PFSK-1 (cell line): ENCODE data around the gene ATP10A.

Source experiments
- FOXP2 ChIP-seq: optimal IDR thresholded peaks from 2 replicates; pipeline ENCODE3; 2011; ENCODE audit warnings: borderline replicate concordance, control low read depth, inconsistent platforms; ENCODE audit not compliant: insufficient read depth; ENCODE audit errors: extremely low read length, extremely low read depth
- POLR2AphosphoS5 ChIP-seq: IDR thresholded peaks from 2 replicates; pipeline ENCODE4 v1.6.1; 2012; ENCODE audit warnings: low read depth, mild to moderate bottlenecking, control low read depth, low read length, moderate library complexity
- SIN3A ChIP-seq: IDR thresholded peaks from 2 replicates; pipeline ENCODE4 v1.6.1; 2012; ENCODE audit warnings: mild to moderate bottlenecking, low read length, moderate library complexity, borderline replicate concordance; ENCODE audit not compliant: insufficient read depth
- TAF1 ChIP-seq: IDR thresholded peaks from 2 replicates; pipeline ENCODE4 v1.6.1; 2012; ENCODE audit warnings: low read length, control low read depth, borderline replicate concordance; ENCODE audit not compliant: insufficient read depth
- TF ChIP-seq, protein P1 (sequence below), 2 experiments: IDR thresholded peaks; 2 replicates each; pipeline versions ENCODE4 v1.6.1 to v1.8.0; 2011 to 2012; ENCODE audit warnings: low read depth in 2 of 2, low read length in 2 of 2, control low read depth in 1 of 2, inconsistent platforms in 1 of 2, mild to moderate bottlenecking in 1 of 2, moderate library complexity in 1 of 2; ENCODE audit not compliant: insufficient read depth in 1 of 2

ATP10A gene

DNA sequence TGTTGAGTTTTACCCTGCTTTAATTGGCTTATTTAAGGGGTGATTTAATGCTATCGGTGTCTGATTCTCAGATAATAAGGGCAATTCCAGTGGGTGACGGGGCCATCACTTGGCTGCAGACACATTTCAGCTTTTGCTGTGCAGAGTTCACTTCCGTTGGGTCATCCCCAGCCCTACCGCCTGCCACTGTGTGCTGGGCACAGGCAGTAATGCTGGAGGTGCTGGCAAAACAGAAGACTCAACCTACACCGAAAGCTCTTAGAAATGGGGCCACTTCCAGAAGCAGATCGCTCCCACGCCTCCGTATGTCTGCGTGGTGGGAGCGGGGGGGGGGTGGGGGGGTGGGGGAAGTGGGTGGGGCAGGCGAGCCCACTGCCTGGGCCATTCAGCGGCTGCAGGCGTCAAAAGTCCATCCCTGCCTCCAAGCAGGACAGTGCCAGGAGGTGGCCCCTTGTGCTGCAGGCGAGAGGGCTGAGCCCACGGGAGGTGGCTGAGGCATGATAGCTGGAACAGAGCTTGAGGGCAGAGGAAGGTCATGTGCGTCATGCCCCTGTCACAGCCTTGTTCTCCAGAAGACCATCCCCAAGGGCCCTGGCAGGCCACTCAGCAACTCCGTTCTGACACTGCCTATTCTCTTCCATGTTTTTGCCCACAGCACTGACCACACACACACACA, 128.3 kb downstream of the ATP10A start:
- TF ChIP-seq TAF1 = no peak
- no peak for TF ChIP-seq POLR2AphosphoS5
- TF ChIP-seq FOXP2 = no peak
- no peak for TF ChIP-seq SIN3A
- TF ChIP-seq, protein P1, sequence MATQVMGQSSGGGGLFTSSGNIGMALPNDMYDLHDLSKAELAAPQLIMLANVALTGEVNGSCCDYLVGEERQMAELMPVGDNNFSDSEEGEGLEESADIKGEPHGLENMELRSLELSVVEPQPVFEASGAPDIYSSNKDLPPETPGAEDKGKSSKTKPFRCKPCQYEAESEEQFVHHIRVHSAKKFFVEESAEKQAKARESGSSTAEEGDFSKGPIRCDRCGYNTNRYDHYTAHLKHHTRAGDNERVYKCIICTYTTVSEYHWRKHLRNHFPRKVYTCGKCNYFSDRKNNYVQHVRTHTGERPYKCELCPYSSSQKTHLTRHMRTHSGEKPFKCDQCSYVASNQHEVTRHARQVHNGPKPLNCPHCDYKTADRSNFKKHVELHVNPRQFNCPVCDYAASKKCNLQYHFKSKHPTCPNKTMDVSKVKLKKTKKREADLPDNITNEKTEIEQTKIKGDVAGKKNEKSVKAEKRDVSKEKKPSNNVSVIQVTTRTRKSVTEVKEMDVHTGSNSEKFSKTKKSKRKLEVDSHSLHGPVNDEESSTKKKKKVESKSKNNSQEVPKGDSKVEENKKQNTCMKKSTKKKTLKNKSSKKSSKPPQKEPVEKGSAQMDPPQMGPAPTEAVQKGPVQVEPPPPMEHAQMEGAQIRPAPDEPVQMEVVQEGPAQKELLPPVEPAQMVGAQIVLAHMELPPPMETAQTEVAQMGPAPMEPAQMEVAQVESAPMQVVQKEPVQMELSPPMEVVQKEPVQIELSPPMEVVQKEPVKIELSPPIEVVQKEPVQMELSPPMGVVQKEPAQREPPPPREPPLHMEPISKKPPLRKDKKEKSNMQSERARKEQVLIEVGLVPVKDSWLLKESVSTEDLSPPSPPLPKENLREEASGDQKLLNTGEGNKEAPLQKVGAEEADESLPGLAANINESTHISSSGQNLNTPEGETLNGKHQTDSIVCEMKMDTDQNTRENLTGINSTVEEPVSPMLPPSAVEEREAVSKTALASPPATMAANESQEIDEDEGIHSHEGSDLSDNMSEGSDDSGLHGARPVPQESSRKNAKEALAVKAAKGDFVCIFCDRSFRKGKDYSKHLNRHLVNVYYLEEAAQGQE (IDR thresholded peaks at IDR 0.05; ENCODE audit: insufficient read depth in 1 of 2, low read depth in 2 of 2, low read length in 2 of 2) = no peak

- TF ChIP-seq TAF1 = no peak
- TF ChIP-seq SIN3A = no peak
- TF ChIP-seq FOXP2 = no peak
- no peak for TF ChIP-seq POLR2AphosphoS5
- TF ChIP-seq, protein P1 (IDR thresholded peaks at IDR 0.05; ENCODE audit: insufficient read depth in 1 of 2, low read depth in 2 of 2, low read length in 2 of 2) = no peak
Measured at GRCh38 chr15:25733856-25734679, 129.1 kb downstream of the ATP10A start.

DNA sequence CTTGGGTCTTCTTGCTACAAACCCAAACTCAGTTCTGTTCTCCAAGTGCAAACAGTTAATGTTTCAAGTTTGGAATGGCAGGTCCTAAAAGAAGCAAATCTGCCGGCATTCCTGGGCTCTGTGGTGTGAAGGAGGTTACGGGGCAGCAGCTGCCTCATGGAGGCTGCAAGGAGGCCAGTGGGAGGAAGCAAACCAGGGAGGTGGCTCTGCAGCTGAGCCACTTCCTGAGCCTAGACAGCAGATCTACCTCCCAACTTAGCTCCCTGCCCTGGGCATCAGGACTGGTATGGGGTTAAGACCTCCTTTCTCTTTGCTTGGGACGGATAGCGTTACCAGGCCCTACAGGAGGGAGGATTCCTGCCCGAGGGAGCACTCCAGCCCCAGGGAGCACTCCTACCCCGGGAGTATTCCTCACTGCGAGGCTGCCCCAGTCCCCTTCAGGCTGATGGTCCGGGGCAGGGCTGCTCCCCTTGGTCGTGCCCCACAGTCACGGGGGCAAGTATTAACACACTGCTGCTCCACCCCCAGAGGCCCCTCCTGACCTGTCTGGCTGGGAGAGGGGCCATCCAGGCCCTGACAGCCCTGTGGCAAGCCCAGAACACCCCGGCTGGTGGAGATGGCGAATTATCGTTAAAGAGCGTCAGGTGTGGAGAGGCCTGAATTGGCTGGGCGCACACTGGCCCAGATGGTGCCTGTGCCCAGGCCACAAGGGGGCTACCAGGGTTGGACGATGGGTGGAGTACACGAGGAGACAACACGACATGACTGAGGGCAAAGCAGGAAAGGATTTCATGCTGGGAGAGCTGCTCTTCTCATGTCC, 129.9 kb downstream of the ATP10A start:
- TF ChIP-seq, protein P1 (IDR thresholded peaks at IDR 0.05; ENCODE audit: insufficient read depth in 1 of 2, low read depth in 2 of 2, low read length in 2 of 2) = no peak
- TF ChIP-seq POLR2AphosphoS5 (no peak), TAF1 (no peak), FOXP2 (no peak), SIN3A (no peak)

GRCh38 chr15:25732191-25732590, 130.9 kb downstream of the ATP10A start:
- TF ChIP-seq, protein P1 (IDR thresholded peaks at IDR 0.05; ENCODE audit: insufficient read depth in 1 of 2, low read depth in 2 of 2, low read length in 2 of 2) = no peak
- TF ChIP-seq FOXP2 = no peak
- no peak for TF ChIP-seq POLR2AphosphoS5
